Right renal cortex interstitium (tissue), 3 donors: ENCODE results near the gene GLS. TPM values are rescaled to one million over a fixed set of nuclear protein-coding genes. Genes with fewer than 3 reads are reported as not detected.

ENCODE experiments used
- DNase-seq, 3 donors: peaks; one replicate each; pipeline ENCODE4 v3.0.0-alpha.2; 2013; ENCODE audit warnings: low read depth in 3 of 3, low spot score in 2 of 3
- polyA plus RNA-seq, 3 donors: library from polyadenylated mRNA; unstranded; fragments of 120-200 nt; gene quantifications; one replicate each; pipeline ENCODE4 v1.2.1, GENCODE V29; 2013; ENCODE audit not compliant: insufficient read length in 3 of 3

The GLS gene
- polyA plus RNA-seq, 3 donors, result 259 to 301 (median 293) TPM

DNA sequence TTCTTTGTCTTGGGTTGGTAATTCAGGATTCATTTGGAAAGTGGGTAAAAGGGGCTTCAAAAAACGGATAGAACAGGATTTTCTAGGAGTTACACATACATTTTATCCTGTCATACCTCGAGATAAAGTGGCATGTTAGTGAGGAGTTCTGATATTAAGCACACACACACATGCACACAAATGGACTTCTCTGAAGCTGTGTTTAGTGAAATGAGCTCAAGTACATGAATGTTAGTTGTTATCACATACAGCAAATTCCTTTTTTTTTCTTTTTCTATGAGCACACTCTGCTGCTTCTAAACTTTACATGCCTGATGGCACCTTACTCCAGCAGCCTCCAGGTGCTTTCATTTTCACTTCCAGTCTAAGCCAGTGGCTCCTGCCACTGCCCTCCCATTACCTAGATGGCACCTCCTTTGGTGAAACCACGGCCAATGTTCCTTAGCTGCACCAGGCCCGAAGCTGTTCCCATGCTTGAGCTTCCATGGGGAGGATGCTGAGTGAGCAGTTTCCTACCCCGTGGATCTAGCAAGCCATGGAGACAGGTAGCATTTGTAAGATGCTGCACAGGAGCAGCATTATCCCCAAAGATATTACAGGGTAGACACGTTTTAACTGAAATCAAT, 83.7 kb downstream of the GLS start:
- DNase-seq, result no peak

DNA sequence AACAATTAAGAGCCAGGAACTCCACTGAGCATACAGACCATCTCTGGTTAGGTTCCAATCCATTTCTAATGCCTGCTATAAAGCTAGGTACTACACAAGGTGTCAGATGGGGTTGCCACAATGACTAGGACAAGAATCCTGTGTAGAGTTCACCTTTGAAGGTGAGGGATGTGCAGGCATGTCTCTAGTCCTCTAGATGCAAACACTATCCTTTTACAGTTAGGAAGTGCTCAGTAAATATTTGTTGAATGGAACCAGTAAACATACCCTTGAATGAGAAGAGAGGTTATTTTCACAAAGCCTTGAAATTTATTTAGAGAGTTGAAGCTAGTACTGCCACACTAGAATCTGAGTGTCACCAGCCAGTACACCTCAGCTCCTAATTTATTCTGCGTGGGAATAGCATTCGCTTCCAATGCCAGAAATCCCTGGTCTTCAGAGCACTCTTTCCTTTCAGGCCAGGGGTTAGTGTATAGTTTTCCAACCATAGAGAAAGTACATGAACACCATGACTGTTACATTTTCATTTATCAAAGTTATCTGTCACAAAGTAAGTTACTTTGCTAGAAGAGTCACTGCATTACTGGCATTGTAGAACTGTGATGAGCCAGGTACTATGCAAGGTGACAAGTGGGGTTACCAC, 85.1 kb downstream of the GLS start:
- DNase-seq, result no peak

DNA sequence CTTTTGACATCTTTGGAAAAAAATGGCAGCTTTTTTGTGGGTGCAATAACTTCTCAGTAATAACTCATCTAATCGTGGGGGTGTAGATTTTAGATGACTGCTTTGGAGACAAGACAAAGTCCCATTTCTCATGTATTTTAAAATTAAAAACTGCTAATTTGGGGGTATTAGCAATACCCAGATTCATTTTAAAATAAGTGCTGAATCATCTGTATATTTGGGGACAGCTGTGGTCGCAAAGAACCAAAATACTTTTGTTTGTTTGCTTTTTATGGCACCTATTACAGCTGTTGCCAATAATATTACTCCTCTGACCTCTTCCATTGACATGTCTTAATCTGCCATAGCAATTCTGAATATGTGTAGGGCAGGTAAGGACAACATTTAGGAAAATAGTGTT, 87.9 kb downstream of the GLS start:
- no peak for DNase-seq

DNA sequence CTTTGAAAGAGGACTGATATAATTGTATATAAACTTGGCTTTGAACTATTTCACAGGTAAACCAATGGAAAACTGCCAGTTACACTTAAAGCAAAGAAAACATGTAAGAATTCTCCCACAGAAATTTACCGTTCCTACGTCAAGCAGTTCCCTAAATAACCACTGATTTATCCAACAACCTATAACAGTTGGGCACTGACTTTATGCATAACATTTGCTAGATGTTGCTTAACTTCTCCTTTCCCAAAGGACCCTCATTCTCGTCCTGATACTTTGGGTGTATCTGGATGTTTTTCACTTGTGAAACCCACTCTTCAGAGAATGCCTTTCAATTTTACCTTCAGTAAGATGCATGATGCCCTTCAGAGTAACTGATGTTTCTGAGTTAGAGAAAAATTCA, 89.5 kb downstream of the GLS start:
- no peak for DNase-seq

DNA sequence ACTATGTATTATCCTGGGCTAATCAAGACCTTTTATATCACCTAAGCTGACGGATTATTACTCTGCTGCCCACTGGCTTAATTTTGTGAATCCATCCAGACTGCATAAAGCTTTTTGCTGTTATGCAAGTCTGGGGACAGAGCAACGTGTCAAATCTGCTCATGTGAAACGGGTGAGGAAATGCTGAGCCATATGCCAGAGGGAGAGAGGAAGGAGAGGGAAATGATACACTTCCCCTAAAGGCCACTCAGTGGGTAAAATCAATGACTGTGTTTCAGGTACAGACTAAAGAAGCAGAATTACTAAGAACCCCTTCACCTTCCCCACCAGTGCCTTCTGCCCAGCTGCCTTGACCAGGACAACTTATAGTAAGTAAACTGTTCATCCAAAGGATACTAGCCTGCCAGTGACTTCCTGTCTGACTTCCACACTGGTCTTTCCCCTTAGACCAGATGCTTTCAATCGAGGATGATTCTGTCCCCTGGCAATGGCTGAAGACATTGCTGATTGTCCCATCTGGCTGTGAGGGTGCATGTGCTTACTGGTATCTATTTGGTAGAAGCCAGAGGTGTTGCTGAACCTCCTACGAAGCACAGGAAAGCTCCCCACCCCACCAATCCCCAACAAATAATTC, 90.4 kb downstream of the GLS start:
- no peak for DNase-seq

DNA sequence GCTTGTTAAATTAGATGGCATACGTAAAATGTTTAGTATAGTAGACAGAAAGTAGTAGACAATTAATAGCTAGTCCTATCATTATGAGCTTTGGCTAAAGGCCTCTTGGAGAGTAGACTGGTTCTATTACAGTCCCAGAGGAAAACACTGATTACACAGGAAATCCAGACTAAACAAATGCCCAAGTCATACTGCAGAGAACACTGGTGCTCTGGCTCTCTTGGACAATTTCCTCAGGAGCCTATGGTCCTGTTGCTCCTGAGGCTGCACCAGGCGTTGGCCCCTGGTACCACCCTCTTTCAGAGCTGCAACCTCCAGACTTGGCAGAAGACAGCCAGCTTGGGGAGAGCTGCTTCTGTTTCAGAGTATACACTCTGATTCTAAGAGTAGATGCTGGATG, 91.6 kb downstream of the GLS start:
- DNase-seq, result no peak

DNA sequence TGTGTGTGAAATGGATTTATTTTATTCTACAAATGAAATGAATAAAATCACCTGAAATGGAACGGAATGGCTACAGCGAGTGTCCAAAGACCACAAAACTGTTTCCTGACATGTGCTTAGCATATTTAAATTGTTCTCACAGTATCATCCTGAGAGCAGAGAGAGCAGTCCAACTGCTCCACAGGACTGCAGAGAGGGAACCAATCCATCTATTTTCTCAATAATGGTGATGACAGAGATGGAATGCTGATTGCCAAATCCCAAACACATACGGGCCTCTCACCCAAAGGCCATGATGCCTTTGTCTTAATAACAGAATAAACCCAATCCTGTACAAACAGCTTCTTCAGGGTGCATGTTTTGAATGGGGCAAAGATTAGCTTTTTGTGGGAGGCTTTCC, 92.2 kb downstream of the GLS start:
- no peak for DNase-seq

DNA sequence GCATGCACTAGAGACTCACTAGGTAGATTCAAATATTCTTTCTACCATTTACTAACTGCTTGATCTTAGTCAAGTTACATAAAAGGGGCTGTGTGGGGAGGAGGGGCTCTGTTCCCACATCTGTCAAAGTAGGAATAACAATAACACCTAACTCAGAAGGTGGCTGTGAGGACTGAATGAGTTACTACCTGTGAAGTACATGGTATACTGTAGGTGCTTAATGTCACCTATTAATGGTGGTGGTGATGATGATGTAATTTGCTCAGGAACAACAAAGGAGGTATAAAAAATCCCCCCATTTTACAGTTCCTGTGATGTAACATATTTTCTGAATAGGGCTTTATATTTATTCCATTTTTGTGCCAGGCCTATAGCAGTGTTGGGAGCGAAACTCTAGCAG, 92.6 kb downstream of the GLS start:
- DNase-seq, result no peak

DNA sequence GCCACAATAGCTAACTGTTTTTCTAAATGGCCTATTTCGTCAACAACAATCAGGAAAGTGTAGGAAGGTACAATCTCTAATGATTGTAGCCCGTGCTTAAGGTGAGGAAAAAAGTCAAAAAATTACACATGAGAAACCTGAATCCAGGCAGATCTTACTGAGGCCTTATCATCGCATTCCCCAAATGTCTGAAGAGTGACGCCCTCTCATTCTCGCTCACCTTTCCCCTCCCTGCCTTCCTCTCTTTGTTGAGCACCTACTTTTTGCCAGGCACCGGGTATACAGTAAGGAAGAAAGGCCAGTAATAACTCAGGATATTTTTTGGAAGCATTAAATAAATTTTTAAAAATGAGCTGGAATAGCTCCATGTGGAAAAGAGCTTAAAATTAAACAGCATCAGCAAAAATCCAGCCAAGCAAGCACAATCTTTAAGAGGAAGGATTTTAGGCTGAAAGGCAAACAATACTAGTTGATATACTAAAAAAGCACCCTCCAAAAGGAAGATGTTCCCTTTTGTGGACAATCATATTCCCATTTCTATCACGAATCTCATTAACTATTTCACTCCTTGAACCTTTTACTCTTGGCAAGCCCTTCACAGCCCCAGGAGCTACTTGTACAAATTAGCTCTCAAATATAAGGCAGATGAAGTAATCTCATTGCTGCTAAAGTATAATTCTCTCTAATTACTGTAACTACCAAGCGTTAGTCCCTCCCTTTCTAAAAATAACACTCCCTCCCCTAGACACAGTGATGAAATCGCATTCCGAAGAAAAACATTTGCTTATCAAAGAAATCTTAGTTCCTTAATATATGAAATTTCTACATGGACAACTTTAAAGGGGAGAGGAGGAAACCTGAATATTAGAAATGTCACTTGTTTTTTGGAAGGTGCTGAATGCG, 93.4 kb downstream of the GLS start:
- no peak for DNase-seq

DNA sequence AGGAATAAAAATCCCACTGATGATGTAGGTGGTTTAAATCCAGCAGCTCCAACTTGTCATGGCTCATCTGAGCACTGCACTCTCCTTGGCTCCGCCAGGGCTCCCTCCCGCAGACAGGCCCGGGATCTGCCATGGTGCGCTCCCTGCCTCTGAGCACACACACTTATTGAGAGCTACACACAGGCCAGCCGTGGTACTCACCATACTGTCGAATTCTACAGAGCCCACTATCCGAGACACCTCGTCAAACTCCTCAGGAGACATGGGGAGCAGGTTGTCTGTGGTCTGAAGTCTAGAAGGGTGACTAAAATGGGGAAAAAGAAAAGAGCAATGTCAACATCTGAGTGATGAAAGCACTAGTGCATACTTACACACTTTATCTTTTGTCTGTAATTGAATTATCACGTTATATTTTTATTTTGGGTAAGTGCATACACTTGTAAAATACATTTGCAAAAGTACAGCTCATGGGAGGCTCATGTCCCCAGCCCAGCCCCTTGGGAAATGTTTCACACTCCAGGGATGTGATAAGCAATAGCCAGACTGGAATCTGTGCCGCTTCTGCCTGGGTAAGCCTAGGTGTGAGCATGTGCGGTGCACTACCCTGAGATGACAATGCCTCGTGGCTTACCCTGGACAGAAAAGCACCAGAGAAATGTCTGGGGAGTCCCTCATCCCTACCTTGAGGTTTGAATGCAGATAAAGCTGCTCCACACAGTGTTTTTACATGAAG, 94.2 kb downstream of the GLS start:
- DNase-seq, result no peak

DNA sequence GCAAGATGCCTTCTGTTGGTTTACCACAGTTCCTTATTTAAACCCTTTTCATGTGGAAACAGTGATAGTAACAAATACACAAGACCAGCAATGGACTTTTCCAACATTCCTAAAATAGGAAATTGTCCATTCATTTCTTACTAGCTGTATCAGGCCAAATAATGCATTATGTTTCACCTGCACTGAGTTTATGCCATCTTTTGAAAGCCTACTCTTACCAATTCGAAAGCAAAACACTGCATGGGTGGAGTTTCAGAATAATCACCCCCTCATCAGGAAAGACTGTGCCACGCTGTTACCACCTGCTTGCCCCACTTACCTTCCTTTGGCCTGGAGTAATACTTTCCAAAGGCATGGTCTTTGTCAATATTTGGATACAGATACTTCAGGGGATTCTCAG, 95.9 kb downstream of the GLS start:
- DNase-seq, result no peak

DNA sequence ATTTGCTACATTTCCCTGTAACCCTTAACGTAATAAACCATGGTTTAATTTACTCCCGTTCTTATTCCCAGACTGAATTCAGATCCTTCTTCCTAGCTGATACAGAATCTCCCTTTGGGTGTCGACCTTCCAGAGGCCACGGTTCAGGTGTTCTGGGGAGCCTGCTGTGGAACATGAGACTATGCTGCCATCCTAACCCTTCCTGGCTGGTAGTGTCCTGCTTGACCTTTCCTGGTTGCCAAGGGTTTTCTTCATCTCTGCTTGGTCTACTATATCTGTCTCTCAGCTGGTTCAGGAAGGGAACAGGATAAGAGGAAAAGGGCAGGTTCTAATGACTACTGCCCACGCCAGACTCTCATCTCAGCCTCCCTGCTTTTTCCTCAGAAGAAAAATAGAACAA, 96.9 kb downstream of the GLS start:
- DNase-seq, result no peak

DNA sequence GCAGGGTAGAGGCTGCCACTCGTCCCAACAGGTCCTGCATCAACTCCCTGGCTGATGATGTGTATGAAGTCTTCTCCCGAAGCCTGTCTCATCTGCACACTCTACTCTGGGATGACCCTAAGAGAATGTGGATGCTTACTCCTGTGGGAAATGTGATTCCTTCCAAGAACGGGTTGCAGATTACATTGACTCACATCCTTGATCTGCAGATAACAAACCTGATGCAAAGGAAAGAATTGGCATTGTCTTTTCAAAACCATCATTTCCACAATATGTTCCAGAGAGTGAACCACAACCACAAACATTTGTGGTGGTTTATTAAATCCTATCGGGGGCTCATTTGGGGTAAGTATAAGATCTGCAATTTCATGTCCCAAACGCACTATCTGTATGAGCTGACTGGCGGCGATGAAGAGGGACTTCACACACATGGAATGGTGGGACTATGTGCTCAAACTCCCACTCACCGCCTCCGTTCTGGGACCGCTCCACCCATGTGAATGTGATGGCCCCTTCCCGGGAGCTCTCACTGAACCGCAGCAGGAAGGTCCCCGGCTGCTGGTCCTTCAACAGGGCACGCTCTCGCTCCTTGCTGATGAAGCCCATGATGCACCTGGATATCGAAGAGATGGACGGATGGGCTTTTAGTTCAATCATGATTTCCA, 97.9 kb downstream of the GLS start:
- no peak for DNase-seq

DNA sequence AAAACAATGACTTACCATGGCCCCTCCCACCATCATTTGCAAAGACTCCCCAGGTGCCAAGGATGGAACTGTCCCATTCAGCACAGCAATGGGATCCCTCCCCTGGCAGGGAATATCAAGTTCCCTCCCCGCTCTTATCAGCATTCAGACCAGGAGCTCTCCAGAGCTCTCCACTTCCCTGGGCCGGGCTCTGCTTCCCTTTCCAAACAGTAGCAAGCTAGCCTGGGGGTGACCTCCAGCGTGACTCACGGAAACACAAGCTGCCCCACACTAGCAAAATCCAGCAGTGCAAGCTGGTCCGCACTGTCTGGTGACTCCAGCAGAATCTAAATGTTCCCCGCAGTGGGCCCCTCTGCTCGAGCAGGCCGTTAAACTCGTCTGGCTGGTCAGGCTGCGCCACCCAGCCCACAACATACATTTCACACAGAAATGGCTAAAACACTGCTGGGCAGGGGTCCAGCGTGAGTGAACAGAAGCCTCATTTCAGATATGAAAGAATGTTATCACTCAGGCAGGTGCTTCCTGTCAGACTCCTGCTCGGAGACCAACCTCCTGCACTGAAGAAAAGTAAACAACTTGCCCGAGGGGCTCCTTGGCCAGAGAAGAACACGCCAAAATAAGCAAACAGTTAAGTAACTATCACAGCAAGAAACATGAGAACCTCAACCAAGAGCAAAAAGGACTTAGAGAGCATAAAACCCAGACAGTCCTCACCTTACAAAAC, 99.4 kb downstream of the GLS start:
- DNase-seq, result peak; percentile 56 to 73 (median 69)

DNA sequence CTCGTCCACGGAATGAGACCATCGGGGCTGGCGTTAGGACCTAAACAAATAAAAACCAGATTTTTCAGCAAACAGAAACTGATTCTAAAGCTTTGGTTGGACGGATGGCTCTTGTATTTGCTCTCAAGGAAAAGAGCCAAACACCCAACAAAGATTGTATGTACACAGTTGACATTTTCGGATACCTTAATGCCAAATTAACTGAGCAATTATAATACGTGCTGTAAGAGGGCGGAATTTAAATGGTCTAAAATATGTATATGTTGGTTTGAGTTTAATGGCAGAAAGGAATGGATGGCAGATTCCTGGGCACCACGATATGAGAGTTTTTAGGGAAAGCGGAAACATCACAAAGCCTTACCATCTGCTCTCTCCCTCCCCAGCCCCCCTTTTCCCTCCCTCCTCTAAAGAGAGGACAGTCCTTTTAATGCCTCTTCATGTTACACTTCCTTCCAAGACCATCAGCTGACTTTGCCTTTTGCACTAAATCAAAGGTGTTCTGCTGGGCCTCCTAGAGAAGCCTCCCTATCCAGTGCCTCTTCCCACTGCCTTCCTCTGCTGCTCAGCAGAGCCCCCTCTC, 100.1 kb downstream of the GLS start:
- DNase-seq, result no peak

DNA sequence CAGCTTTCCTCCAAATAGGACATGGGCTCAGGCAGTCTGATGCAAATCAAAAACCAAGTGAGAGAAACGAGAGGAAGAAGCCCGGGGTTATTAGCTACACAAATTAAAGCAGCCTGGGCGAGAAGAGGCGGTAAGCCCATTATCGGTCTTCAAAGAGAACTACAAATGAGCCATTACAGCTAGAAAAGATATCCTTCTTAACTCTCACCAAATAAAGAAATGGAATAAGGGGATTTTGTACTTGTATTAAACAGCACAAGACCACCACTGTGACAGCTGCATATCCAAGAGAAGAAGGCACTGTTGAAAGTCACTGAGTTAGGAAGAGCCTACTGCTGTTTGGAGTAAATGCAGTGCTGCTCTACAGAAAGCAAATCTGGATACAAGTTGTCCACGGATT, 100.7 kb downstream of the GLS start:
- DNase-seq, result no peak

DNA sequence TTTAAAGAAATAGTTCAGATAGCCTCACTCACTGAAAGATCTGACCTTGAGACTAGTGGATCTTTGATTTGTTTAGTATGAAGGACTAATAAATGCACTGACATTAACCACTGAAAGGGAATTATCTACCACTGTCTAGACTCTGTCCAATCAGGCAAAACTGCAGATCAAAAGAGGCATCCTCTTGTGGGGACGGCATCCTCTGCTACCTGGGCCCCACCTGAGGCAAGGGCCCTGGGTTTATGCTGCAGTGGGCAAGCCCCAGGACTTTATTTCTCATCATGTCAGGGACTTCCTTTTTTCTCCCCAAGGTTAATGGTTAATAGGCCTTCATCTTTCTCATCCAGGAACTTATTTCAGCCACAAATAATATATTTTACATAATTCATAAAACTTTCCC, 101.1 kb downstream of the GLS start:
- DNase-seq, result no peak

DNA sequence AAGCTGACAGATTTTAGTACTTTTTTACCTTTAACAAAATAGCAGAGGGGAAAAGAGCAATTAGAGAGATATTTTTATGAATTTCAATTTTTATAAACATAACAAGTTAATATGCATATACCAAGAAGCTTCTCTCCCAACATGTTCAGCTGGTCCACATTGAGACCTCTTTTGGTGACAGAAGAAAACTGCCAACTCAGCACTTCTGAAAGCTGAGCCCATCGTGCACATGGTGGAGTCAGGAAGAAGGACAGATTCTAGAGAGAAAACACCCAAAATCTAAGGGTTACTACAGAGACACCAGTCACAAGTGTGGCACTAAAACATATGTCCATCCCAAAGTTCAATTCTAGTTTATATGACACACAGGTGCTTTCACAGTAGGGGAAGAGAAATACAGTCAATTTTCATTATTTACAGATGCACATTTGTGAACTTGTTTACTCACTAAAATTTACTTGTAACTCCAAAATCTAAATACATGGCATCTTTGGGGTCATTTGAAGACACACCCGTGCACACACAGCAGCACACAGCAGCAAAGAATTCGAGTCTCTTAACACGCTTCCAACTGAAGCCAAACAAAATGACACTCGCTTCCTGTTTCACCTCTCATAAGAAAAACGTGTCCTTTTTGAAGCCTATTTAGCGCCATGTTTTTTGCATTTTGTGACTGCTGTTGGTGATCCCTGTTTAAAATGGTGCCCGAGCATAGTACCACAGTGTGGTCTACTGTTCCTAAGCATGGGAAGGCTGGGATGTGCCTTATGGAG, 101.8 kb downstream of the GLS start:
- no peak for DNase-seq
